ENCODE measurements around the gene HABP2.

The HABP2 gene

DNA sequence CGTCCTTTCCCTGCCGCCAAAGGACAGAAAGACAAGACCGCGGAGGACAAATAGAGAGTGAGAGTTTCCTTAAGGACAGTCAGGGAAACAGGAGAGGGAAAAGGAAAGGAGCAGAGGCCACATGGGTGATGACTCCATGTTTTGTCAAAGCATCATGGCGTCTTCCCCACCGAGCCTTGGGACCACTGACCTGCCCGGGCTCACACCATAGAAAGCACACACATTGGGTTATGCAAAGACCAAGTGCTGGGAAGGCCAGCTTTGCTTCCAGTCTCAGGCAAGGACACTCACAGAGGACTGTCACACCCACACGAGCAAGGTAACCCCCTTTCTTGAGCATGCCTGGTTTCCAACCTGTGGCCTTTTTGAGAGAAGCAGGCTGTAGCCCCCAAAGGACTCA is 23.3 kb upstream of the HABP2 start:
- TF ChIP-seq EZH2 (IDR thresholded peaks at IDR 0.05; ENCODE audit: borderline replicate concordance, low read length) (no peak), CTCF (IDR thresholded peaks at IDR 0.05; ENCODE audit: low read length) (no peak)
- Histone ChIP-seq H3K9me2 (ENCODE audit: low read depth, low read length) (no peaks in the 10 kb centered on the region), H3K4me3 (ENCODE audit: low read depth, low read length, poor library complexity, severe bottlenecking) (no peak overlapping the region), H3K79me2 (ENCODE audit: insufficient read depth, low read length) (no peaks in the 10 kb centered on the region), H2AFZ (ENCODE audit: low read length) (no peak overlapping the region), H3K27me3 (ENCODE audit: insufficient read depth, low read length) (no peaks in the 10 kb centered on the region), H3K9me3 (ENCODE audit: low read length) (no peaks in the 10 kb centered on the region), H3K27ac (ENCODE audit: low read depth, low read length, poor library complexity, severe bottlenecking) (no peak overlapping the region), H4K20me1 (ENCODE audit: insufficient read depth, low read length) (no peaks in the 10 kb centered on the region), H3K4me2 (ENCODE audit: low read length) (no peak overlapping the region), H3K36me3 (ENCODE audit: insufficient read depth, low read length) (no peaks in the 10 kb centered on the region), H3K4me1 (ENCODE audit: insufficient read depth, low read length, severe bottlenecking) (no peaks in the 10 kb centered on the region), H3F3A (ENCODE audit: insufficient read depth, low read length) (no peaks in the 10 kb centered on the region), H3K9ac (ENCODE audit: low read length) (no peak overlapping the region)

DNA sequence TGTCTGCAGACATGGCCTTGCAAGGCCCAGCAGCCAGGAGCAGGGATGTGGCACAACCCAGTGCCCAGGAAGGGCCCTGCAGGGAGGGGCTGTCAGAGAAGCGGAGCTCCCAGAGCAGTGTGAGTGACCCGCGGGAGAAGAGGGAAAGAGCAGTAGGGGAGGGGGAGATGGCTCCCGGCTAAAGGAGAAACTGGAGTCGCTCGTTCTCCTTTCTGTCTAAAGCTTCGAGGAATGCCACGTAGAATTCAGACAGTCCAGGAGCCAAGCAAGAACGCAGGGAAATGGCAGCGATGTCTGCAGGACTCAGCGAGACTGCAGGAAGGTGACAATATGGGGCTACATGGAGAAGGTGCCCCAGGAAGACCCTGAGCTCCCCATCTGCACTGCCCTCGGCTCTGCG is 22.4 kb upstream of the HABP2 start:
- no peaks in the 10 kb centered on the region for H3K79me2 ChIP-seq (ENCODE audit: insufficient read depth, low read length)
- no peak overlapping the region for H3K4me3 ChIP-seq (ENCODE audit: low read depth, low read length, poor library complexity, severe bottlenecking)
- TF ChIP-seq CTCF (IDR thresholded peaks at IDR 0.05; ENCODE audit: low read length) (no peak), EZH2 (IDR thresholded peaks at IDR 0.05; ENCODE audit: borderline replicate concordance, low read length) (no peak)
- no peak overlapping the region for H3K27ac ChIP-seq (ENCODE audit: low read depth, low read length, poor library complexity, severe bottlenecking)
- H3K4me2 ChIP-seq (ENCODE audit: low read length), result no peak overlapping the region
- H3K36me3 ChIP-seq (ENCODE audit: insufficient read depth, low read length), result no peaks in the 10 kb centered on the region
- H4K20me1 ChIP-seq (ENCODE audit: insufficient read depth, low read length), result no peaks in the 10 kb centered on the region
- no peaks in the 10 kb centered on the region for H3K4me1 ChIP-seq (ENCODE audit: insufficient read depth, low read length, severe bottlenecking)
- H3K9ac ChIP-seq (ENCODE audit: low read length), result no peak overlapping the region
- no peaks in the 10 kb centered on the region for H3K27me3 ChIP-seq (ENCODE audit: insufficient read depth, low read length)
- H3F3A ChIP-seq (ENCODE audit: insufficient read depth, low read length), result no peaks in the 10 kb centered on the region
- H3K9me3 ChIP-seq (ENCODE audit: low read length), result no peaks in the 10 kb centered on the region
- H3K9me2 ChIP-seq (ENCODE audit: low read depth, low read length), result no peaks in the 10 kb centered on the region
- H2AFZ ChIP-seq (ENCODE audit: low read length), result no peak overlapping the region

DNA sequence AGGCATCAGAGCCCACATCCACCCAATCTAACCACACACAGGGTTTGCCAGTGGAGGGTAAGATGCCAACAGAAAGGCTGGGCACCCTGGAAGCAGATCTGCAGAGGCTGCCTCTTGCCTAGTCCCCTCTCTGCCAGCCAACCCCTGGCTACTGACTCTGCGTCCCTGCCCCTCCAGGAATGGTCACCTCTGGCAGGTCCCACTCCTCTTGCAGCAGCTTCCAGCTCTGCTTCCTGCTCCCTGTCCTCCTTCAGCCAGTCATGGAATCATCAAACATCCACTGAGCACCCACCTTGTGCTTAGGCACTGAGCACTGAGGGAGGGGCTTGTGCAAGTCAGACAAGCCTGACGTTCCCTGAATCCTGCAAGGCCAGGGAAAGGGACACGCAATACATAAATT is 20.1 kb upstream of the HABP2 start:
- H3K9me2 ChIP-seq (ENCODE audit: low read depth, low read length), result no peaks in the 10 kb centered on the region

More for the DNA sequence above, 20.1 kb upstream of the HABP2 start:
- H3K9ac ChIP-seq (ENCODE audit: low read length), result no peak overlapping the region
- no peak overlapping the region for H3K27ac ChIP-seq (ENCODE audit: low read depth, low read length, poor library complexity, severe bottlenecking)
- no peaks in the 10 kb centered on the region for H3K4me1 ChIP-seq (ENCODE audit: insufficient read depth, low read length, severe bottlenecking)
- no peaks in the 10 kb centered on the region for H3K79me2 ChIP-seq (ENCODE audit: insufficient read depth, low read length)
- H3K4me3 ChIP-seq (ENCODE audit: low read depth, low read length, poor library complexity, severe bottlenecking), result no peak overlapping the region
- no peaks in the 10 kb centered on the region for H3K36me3 ChIP-seq (ENCODE audit: insufficient read depth, low read length)
- H3K27me3 ChIP-seq (ENCODE audit: insufficient read depth, low read length), result no peaks in the 10 kb centered on the region
- H3K9me3 ChIP-seq (ENCODE audit: low read length), result no peaks in the 10 kb centered on the region
- no peak overlapping the region for H2AFZ ChIP-seq (ENCODE audit: low read length)
- no peaks in the 10 kb centered on the region for H4K20me1 ChIP-seq (ENCODE audit: insufficient read depth, low read length)
- no peak overlapping the region for H3K4me2 ChIP-seq (ENCODE audit: low read length)
- H3F3A ChIP-seq (ENCODE audit: insufficient read depth, low read length), result no peaks in the 10 kb centered on the region
- no peak for TF ChIP-seq EZH2 (IDR thresholded peaks at IDR 0.05; ENCODE audit: borderline replicate concordance, low read length)
- TF ChIP-seq CTCF (IDR thresholded peaks at IDR 0.05; ENCODE audit: low read length), result no peak
